Spleen (tissue), 11 donors: ENCODE measurements around the gene AARS2. TPM values are rescaled to one million over a fixed set of nuclear protein-coding genes. Genes with fewer than 3 reads are reported as not detected.

ENCODE experiments used
- DNase-seq: peaks from one replicate; pipeline ENCODE4 v3.0.0-alpha.2; 2020
- H3K27ac ChIP-seq, 8 donors: fragments of 200-600 bp; sonication (generic) in 7 of 8; 1 replicate in 4 of 8; 2 replicates in 4 of 8; pipeline versions ENCODE4 v1.5.0 to v1.8.0; 2016 to 2021; ENCODE audit warnings: inconsistent platforms in 4 of 8, mild to moderate bottlenecking in 4 of 8, moderate library complexity in 1 of 8
- H3K27me3 ChIP-seq, 7 donors: fragments of 200-600 bp; sonication (generic) in 6 of 7; replicated peaks in 1 of 7; 1 replicate in 4 of 7; 2 replicates in 3 of 7; pipeline versions ENCODE4 v1.5.0 to v1.8.0; 2016 to 2021; ENCODE audit warnings: inconsistent platforms in 3 of 7, mild to moderate bottlenecking in 1 of 7
- H3K36me3 ChIP-seq, 6 donors: fragments of 200-600 bp; sonication (generic) in 5 of 6; 1 replicate in 4 of 6; 2 replicates in 2 of 6; pipeline versions ENCODE4 v1.5.0 to v1.8.0; 2016 to 2021; ENCODE audit warnings: inconsistent platforms in 2 of 6
- H3K4me1 ChIP-seq, 6 donors: fragments of 200-600 bp; sonication (generic) in 5 of 6; 1 replicate in 3 of 6; 2 replicates in 3 of 6; pipeline versions ENCODE4 v1.5.0 to v1.8.0; 2016 to 2021; ENCODE audit warnings: inconsistent platforms in 3 of 6
- H3K4me3 ChIP-seq, 8 donors: fragments of 200-600 bp; sonication (generic) in 7 of 8; 1 replicate in 4 of 8; 2 replicates in 4 of 8; pipeline versions ENCODE4 v1.5.0 to v1.8.0; 2016 to 2021; ENCODE audit warnings: inconsistent platforms in 4 of 8, mild to moderate bottlenecking in 4 of 8, moderate library complexity in 2 of 8
- H3K9me3 ChIP-seq, 8 donors: fragments of 200-600 bp; sonication (generic) in 7 of 8; 1 replicate in 4 of 8; 2 replicates in 4 of 8; pipeline versions ENCODE4 v1.5.0 to v1.8.0; 2016 to 2021; ENCODE audit warnings: inconsistent platforms in 4 of 8
- POLR2A ChIP-seq, 3 donors: fragments of 450-650 bp; IDR thresholded peaks; one replicate each; pipeline ENCODE4 v1.5.1; 2017; ENCODE audit warnings: antibody characterized with exemption in 3 of 3, mild to moderate bottlenecking in 1 of 3
- POLR2AphosphoS5 ChIP-seq, 3 donors: sonication (generic); formaldehyde crosslinking; IDR thresholded peaks; one replicate each; pipeline ENCODE4 v1.5.1; 2017; ENCODE audit warnings: antibody characterized with exemption in 3 of 3
- WGBS, 5 donors: extraction: QIAGEN DNeasy Blood & Tissue Kit in 3 of 5; methylation state at CpG; one replicate each; pipeline versions ENCODE4 v1.1.5 to v1.1.7; 2013 to 2018; 5-methylcytosine and 5-hydroxymethylcytosine counted together
- intact Hi-C: fragments of 100-400 bp; cut with DNase I; formaldehyde crosslinking; loops from one replicate; pipeline ENCODE4 v1.15.0; 2023; ENCODE audit warnings: low total_unique reads
- polyA plus RNA-seq, 3 donors: library from polyadenylated mRNA; stranded (reverse); fragments of 200-250 nt; gene quantifications; one replicate each; pipeline ENCODE4 v1.2.1, GENCODE V29; 2013
- total RNA-seq, 7 donors: library from RNA; depleted of rRNA in 3 of 7; stranded (reverse); fragments of >200 nt in 3 of 7; fragmentation: NEBNext Ultra II Directional in 4 of 7; extraction: Animal tissue kit (Norgen Biotek cat#: 25700) in 4 of 7; gene quantifications; one replicate each; pipeline versions ENCODE4 v1.1.0 to v1.2.1, GENCODE V29; 2016 to 2021
- TF ChIP-seq, protein P1 (sequence below), 11 experiments: fragments of 200-600 bp in 7 of 11; fragments of 450-650 bp in 4 of 11; sonication (generic) in 4 of 11; IDR thresholded peaks in 8 of 11; conservative IDR thresholded peaks in 3 of 11; 1 replicate in 7 of 11; 2 replicates in 4 of 11; pipeline versions ENCODE4 v1.4.0 to v1.8.0; 2016 to 2021; ENCODE audit warnings: antibody characterized with exemption in 11 of 11, inconsistent platforms in 4 of 11, mild to moderate bottlenecking in 1 of 11
- donor health status: healthy with polysubstance abuse.
- donor health status: DM: no; HTN: no; CAD: no; lungs with moderate emphysema.
- donor health status: DM: no; HTN: no; CAD: no.
- donor health status: Bipolar disorder and iron deficiency.
- donor health status: healthy.
- donor health status: DM: no; HTN: no; CAD: no.
- donor health status: DM: yes; HTN: yes; CAD: no.

The AARS2 gene
- total and polyA plus RNA-seq, 10 donors = 3.5 to 16.8 (median 13.7) TPM

DNA sequence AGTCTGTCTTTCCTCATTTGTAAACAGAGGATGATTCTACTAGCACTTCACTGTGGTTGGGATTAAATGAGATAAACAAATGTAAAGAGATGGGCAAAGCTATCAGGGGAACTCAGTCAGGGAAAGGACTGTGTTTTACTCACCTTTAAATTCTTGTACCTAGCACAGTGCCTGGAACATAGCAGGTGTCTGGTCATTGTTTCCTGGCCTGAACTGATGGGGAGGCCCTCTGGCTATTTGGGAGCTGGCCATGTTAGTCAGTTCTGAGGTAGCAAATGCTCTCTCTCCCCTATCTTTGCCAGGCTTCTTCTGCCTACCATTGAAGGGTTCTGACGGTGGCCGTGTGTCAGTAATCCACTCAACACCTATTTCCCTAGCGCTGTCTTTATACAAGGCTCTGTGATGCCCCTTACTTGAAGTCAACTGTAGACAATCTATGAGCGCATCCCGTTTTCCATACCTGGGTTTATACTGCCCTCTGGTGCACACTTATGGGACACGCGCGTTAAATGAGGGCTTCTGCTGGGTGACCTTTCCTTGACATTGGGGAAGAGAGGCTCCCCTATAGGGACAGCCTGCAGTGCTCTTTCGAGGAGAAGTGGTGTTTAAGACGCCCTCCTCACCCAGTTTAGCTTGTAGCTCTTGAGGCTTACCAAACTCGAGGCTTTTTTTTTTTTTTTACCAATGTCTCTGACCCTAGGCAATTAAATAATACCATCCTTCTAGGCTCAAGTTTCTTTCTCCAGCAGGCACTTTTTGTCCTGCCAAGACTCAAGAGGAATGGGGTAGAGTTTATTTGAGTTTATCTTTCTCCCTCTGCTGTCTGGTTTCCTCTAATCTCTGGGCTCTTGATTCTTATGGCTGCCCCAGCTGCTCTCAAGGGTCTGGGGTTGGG lies 25.3 kb upstream of the AARS2 start:
- intact Hi-C loops = loop anchor here (2.0 to 5.0 kb wide), 2 partner anchors 166 to 242 kb away; no protein-coding TSS in a partner anchor
- 3 to 6% (median 4%) methylated on average over 11 of the region's 11 CpGs for WGBS, 5 donors
- DNase-seq = peak; percentile 74
- Histone ChIP-seq H3K4me1 (peaks cover 0 to 17% (median 7%) of the 10 kb centered on the region in 6 donors), H3K27ac (no peak overlapping the region), H3K9me3 (no peaks in the 10 kb centered on the region), H3K27me3 (peaks cover 0 to 28% (median 21%) of the 10 kb centered on the region in 7 donors), H3K4me3 (no peak overlapping the region), H3K36me3 (no peaks in the 10 kb centered on the region)
- no peak for TF ChIP-seq POLR2AphosphoS5 (IDR thresholded peaks at IDR 0.05)
- TF ChIP-seq, protein P1, sequence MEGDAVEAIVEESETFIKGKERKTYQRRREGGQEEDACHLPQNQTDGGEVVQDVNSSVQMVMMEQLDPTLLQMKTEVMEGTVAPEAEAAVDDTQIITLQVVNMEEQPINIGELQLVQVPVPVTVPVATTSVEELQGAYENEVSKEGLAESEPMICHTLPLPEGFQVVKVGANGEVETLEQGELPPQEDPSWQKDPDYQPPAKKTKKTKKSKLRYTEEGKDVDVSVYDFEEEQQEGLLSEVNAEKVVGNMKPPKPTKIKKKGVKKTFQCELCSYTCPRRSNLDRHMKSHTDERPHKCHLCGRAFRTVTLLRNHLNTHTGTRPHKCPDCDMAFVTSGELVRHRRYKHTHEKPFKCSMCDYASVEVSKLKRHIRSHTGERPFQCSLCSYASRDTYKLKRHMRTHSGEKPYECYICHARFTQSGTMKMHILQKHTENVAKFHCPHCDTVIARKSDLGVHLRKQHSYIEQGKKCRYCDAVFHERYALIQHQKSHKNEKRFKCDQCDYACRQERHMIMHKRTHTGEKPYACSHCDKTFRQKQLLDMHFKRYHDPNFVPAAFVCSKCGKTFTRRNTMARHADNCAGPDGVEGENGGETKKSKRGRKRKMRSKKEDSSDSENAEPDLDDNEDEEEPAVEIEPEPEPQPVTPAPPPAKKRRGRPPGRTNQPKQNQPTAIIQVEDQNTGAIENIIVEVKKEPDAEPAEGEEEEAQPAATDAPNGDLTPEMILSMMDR (IDR thresholded peaks at IDR 0.05 in 8 of 11, conservative IDR thresholded peaks at IDR 0.05 in 3 of 11) = peak; percentile 58 to 85 (median 75)

DNA sequence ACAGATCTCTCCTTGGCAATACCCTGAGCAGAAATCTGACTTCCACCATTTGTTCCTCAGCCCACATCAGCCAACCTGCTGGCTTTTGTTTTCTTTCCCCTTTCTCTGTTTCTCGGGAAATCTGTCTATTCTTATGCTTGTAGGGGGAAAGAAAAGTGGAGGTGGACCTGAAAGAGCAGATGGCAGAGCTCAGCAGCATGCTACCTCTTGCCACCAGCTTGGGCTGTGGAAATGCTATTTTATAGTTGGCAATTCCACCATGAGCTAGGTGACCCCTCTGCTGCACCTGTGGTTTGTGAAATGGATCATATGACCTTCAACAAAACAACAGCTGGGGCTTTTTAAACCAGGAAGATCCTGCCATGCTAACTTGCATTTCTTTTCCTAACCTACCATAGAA lies 22.5 kb upstream of the AARS2 start:
- H3K9me3 ChIP-seq = no peaks in the 10 kb centered on the region
- H3K4me1 ChIP-seq = peaks cover 0 to 13% (median 2%) of the 10 kb centered on the region in 6 donors
- WGBS, 5 donors = 47 to 67% (median 63%) methylated on average over 1 of the region's 1 CpG
- no peak overlapping the region for H3K27ac ChIP-seq
- peaks cover 0 to 15% (median 0%) of the 10 kb centered on the region in 7 donors for H3K27me3 ChIP-seq
- intact Hi-C loops = loop anchor here (5.0 kb wide), 1 partner anchor 163 kb away; no protein-coding TSS in a partner anchor
- no peaks in the 10 kb centered on the region for H3K36me3 ChIP-seq
- DNase-seq = no peak
- H3K4me3 ChIP-seq = no peak overlapping the region
- TF ChIP-seq POLR2A (IDR thresholded peaks at IDR 0.05) (no peak), POLR2AphosphoS5 (IDR thresholded peaks at IDR 0.05) (no peak)
- TF ChIP-seq, protein P1 (IDR thresholded peaks at IDR 0.05 in 8 of 11, conservative IDR thresholded peaks at IDR 0.05 in 3 of 11) = no peak

DNA sequence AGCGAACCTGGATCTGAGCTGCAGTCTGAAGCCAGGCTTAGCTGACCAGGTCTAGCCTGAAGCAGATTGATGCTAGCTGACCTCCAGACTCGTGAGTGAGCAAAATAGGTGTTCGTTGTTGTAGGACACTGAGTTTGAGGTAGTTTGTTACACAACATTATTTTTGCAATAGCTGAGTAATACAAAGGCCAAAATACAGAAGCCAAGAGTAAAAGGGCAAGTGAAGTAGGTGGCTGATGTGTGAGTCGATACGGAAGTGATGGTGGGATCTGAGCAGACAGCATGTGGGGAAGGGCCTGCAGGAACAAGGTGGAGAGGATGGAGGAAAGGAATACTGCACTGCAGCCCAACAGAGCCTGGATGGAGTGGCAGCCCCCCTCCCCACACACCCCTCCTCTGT lies 20.8 kb upstream of the AARS2 start:
- Histone ChIP-seq H3K4me1 (peaks cover 0 to 13% (median 2%) of the 10 kb centered on the region in 6 donors), H3K27me3 (peaks cover 0 to 31% (median 13%) of the 10 kb centered on the region in 7 donors), H3K27ac (peak overlapping the region in 2 of 8 donors; percentile 27 to 51), H3K9me3 (no peaks in the 10 kb centered on the region), H3K36me3 (no peaks in the 10 kb centered on the region), H3K4me3 (no peak overlapping the region)
- intact Hi-C loops = no loop called here
- no peak for TF ChIP-seq POLR2A (IDR thresholded peaks at IDR 0.05)
- TF ChIP-seq, protein P1 (IDR thresholded peaks at IDR 0.05 in 8 of 11, conservative IDR thresholded peaks at IDR 0.05 in 3 of 11) = no peak
- DNase-seq = no peak
- WGBS, 5 donors = 55 to 82% (median 71%) methylated on average over 5 of the region's 5 CpGs

DNA sequence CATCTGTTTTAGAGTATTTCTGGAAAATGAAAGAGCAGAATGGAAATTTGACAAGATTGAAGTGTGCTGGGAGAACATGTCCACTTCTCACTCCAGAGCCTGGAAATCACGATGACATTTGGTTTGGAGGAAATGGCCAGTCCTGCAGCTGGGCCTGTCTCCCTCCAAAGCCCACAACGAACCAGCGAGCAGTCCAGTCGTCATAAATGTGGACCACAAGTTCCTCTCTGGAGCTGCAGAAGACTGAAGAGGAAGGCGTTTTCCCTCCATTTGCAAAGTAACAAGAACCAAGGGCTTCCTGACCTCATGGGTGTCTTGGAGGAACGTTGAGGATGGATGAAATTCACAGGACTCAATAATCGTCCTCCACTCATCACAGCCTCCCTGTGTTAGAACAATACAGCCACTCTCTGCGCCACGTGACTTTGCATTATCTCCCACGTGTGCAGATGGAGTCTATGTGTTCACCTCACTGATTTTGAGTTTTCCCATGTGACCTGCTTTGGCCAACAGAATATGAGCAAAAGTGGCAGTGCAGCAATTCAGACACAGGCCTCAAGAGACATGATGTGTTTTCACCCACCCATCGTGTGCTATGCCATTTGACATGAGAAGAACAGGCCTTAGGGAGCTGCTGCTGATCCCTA lies 20.2 kb upstream of the AARS2 start:
- Histone ChIP-seq H3K27ac (peak overlapping the region in 2 of 8 donors; percentile 27 to 51), H3K4me1 (peaks cover 0 to 13% (median 2%) of the 10 kb centered on the region in 6 donors), H3K36me3 (no peaks in the 10 kb centered on the region), H3K4me3 (no peak overlapping the region), H3K27me3 (peaks cover 0 to 32% (median 13%) of the 10 kb centered on the region in 7 donors), H3K9me3 (no peaks in the 10 kb centered on the region)
- no peak for DNase-seq
- 48 to 62% (median 54%) methylated on average over 11 of the region's 11 CpGs for WGBS, 5 donors
- TF ChIP-seq, protein P1 (IDR thresholded peaks at IDR 0.05 in 8 of 11, conservative IDR thresholded peaks at IDR 0.05 in 3 of 11) = no peak
- TF ChIP-seq POLR2AphosphoS5 (IDR thresholded peaks at IDR 0.05) (no peak), POLR2A (IDR thresholded peaks at IDR 0.05) (no peak)
- intact Hi-C loops = no loop called here
